Thoracic aorta (tissue), 2 donors: ENCODE measurements around the gene CPEB1. TPM values are rescaled to one million over a fixed set of nuclear protein-coding genes. Genes with fewer than 3 reads are reported as not detected.

Experiments
- ATAC-seq: fragments of 150-250 bp; one replicate; pipeline ENCODE4 v1.8.0; 2017; ENCODE audit warnings: low read depth; ENCODE audit not compliant: insufficient number of reproducible peaks, low FRiP score
- DNase-seq: peaks from one replicate; pipeline ENCODE4 v3.0.0-alpha.2; 2020; ENCODE audit warnings: low spot score
- H3K27ac ChIP-seq, 2 donors: fragments of 200-600 bp; sonication (generic); 1 replicate in 1 of 2; 2 replicates in 1 of 2; pipeline ENCODE4 v1.5.1; 2016; ENCODE audit warnings: mild to moderate bottlenecking in 2 of 2, moderate library complexity in 2 of 2
- H3K27me3 ChIP-seq: fragments of 200-600 bp; sonication (generic); replicated peaks from 2 replicates; pipeline ENCODE4 v1.6.0; 2016; ENCODE audit warnings: mild to moderate bottlenecking; ENCODE audit not compliant: insufficient read depth
- H3K36me3 ChIP-seq: fragments of 200-600 bp; sonication (generic); one replicate; pipeline ENCODE4 v1.5.1; 2016
- H3K4me1 ChIP-seq, 2 donors: fragments of 200-600 bp; sonication (generic); 1 replicate in 1 of 2; 2 replicates in 1 of 2; pipeline versions ENCODE4 v1.5.1 to v1.6.0; 2016; ENCODE audit warnings: low read depth in 2 of 2, mild to moderate bottlenecking in 1 of 2; ENCODE audit not compliant: control insufficient read depth in 1 of 2
- H3K4me3 ChIP-seq: fragments of 200-600 bp; sonication (generic); 2 replicates; pipeline ENCODE4 v1.5.1; 2016; ENCODE audit warnings: mild to moderate bottlenecking
- H3K9me3 ChIP-seq: fragments of 200-600 bp; sonication (generic); 2 replicates; pipeline ENCODE4 v1.5.1; 2016
- total RNA-seq, 2 donors: library from RNA; depleted of rRNA; stranded (reverse); fragments of >200 nt; gene quantifications; one replicate each; pipeline versions ENCODE4 v1.1.0 to v1.2.3, GENCODE V29; 2016
- TF ChIP-seq, protein P1 (sequence below): fragments of 200-600 bp; sonication (generic); IDR thresholded peaks from one replicate; pipeline ENCODE4 v1.5.1; 2019; ENCODE audit warnings: antibody characterized with exemption

Gene CPEB1
- total RNA-seq, 2 donors from 2014 or later: 2.0 to 2.8 TPM

DNA sequence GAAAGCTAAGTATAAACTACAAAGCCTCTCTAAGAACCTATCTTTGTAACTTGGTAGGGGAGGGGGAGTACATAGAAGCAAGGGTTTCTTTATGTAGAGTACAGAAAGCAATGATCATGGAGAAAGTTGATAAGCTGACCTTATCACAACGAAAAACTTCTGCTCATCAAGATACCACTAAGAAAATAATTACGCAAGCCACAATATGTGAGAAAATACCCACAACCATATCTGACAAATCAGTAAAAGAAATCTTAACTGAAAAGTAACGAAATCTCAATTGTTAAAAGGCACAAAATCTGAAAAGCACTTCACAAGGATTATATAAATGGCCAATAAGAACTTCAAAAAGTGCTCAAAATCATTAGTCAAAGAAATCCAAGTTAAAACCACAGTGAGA lies 71.8 kb downstream of the CPEB1 start:
- DNase-seq (no peak), ATAC-seq (no peak)
- Histone ChIP-seq H3K27me3 (no peaks in the 10 kb centered on the region), H3K9me3 (no peaks in the 10 kb centered on the region), H3K36me3 (no peaks in the 10 kb centered on the region), H3K4me3 (no peak overlapping the region), H3K27ac (no peak overlapping the region), H3K4me1 (peaks cover 7 to 15% of the 10 kb centered on the region in 2 donors)
- TF ChIP-seq, protein P1, sequence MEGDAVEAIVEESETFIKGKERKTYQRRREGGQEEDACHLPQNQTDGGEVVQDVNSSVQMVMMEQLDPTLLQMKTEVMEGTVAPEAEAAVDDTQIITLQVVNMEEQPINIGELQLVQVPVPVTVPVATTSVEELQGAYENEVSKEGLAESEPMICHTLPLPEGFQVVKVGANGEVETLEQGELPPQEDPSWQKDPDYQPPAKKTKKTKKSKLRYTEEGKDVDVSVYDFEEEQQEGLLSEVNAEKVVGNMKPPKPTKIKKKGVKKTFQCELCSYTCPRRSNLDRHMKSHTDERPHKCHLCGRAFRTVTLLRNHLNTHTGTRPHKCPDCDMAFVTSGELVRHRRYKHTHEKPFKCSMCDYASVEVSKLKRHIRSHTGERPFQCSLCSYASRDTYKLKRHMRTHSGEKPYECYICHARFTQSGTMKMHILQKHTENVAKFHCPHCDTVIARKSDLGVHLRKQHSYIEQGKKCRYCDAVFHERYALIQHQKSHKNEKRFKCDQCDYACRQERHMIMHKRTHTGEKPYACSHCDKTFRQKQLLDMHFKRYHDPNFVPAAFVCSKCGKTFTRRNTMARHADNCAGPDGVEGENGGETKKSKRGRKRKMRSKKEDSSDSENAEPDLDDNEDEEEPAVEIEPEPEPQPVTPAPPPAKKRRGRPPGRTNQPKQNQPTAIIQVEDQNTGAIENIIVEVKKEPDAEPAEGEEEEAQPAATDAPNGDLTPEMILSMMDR: no peak

DNA sequence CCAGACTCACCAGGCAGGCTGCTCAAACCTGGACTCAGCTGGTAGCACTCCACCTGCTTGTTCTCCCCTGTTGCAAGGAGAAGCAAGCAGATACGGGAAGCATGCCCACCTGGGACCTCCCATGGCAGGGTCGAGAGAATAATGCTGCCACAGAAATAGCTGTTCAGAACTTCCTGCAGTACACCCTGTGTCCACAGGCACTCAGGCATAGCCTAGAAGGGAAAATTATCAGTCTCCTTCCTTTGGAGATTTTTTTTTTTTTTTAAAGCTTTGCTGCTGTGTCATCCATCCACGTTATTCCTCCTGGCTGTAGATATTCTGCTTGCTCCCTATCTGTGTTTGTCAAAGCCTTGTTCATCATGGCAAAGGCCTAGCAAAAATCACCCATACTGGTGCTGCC lies 74.2 kb downstream of the CPEB1 start:
- Histone ChIP-seq H3K27me3 (no peaks in the 10 kb centered on the region), H3K4me3 (no peak overlapping the region), H3K27ac (no peak overlapping the region), H3K4me1 (peaks cover 7 to 15% of the 10 kb centered on the region in 2 donors), H3K9me3 (no peaks in the 10 kb centered on the region), H3K36me3 (no peaks in the 10 kb centered on the region)
- no peak for DNase-seq
- no peak for ATAC-seq
- TF ChIP-seq, protein P1: no peak

DNA sequence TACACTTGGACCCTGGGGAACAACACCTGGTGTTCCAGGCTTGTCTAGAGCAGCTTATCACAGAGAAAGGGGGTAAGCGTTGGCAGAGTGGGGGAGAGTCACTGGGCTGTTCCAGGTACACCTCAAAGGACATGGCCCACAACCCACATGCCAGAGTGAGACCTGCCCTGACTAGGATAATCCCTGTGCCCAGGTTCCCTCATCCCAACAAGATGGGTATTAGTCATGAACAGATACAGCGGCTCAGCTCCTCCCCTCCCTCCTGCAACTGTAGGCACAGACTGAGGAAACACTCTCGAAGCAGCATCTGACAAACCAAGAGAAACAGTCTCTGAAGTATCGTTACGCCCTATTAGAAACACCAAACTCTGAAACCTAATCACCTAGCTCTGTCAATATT lies 74.9 kb downstream of the CPEB1 start:
- no peaks in the 10 kb centered on the region for H3K27me3 ChIP-seq
- peak overlapping the region in 1 of 2 donors; percentile 30 for H3K27ac ChIP-seq
- H3K4me3 ChIP-seq: peak overlapping the region; percentile 72
- H3K9me3 ChIP-seq: no peaks in the 10 kb centered on the region
- DNase-seq (no peak), ATAC-seq (no peak)
- no peaks in the 10 kb centered on the region for H3K36me3 ChIP-seq
- peaks cover 7 to 15% of the 10 kb centered on the region in 2 donors for H3K4me1 ChIP-seq
- TF ChIP-seq, protein P1: no peak

DNA sequence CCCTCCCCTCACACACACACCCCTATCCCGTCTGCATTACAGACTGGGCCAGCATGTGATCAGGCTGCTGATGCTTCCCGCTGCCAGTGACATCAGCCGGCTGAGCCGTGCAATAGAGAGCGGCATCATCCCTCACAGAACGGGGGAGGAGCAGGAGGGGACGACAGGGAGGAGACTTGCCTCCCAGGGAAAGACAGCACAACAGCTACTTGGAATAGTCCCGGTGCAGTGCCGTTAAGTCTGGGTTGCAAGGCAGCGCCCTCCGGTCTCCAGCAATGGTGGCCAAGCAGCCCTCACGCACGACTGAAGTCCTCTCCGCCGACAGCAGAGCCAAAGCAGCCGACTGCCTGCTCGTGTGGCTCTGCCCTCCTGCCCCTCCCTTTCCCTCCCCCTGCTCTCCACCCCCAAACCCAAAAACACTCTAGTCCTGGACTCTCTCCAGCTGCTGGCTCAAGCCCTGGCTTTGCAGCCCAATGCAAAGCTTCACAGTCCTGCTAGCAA lies 75.4 kb downstream of the CPEB1 start:
- H3K4me3 ChIP-seq: peak overlapping the region; percentile 72
- peaks cover 7 to 15% of the 10 kb centered on the region in 2 donors for H3K4me1 ChIP-seq
- H3K36me3 ChIP-seq: no peaks in the 10 kb centered on the region
- peak overlapping the region in 1 of 2 donors; percentile 30 for H3K27ac ChIP-seq
- DNase-seq (peak; percentile 11), ATAC-seq (peak; percentile 69)
- TF ChIP-seq, protein P1: no peak
- no peaks in the 10 kb centered on the region for H3K27me3 ChIP-seq
- H3K9me3 ChIP-seq: no peaks in the 10 kb centered on the region

DNA sequence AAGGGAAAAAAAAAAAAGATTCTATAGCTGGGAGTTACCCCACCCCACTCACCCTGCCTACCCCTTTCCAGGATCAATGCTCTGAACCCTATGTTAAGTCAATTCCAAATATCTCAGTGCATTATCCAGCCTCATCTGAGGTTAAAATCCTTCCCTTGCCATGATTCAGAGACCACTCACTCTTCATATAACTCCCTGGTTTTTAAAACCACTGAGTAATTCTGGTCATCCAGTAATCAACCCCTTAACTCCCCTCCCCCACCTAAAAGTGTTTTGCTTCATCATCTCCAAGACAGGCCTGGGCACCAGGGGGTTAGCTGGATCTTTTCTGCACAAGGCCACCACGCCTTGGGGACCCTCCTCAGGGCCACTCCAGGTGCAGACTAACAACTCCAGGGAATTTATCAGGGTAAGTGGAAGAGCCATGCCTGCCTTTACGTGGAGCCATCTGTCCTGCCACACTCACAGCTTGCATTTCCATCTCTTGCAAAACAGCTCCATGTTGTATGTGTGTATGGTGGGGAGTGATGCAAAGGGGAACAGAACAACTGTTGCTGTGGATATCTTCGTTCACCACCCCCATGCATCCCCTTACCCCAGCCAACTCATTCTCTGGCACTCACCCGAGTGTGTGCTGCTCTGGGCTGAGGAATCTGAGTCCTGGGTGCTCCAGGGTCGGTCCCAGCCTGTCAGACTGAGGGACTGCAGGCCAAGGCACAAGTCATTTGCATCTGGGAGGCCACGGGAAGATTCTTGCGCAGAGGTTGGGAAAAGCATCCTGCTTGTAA lies 76.2 kb downstream of the CPEB1 start:
- no peak for ATAC-seq
- DNase-seq: no peak

More for the DNA sequence above, 76.2 kb downstream of the CPEB1 start:
- peak overlapping the region; percentile 72 for H3K4me3 ChIP-seq
- peaks cover 7 to 15% of the 10 kb centered on the region in 2 donors for H3K4me1 ChIP-seq
- no peaks in the 10 kb centered on the region for H3K27me3 ChIP-seq
- no peaks in the 10 kb centered on the region for H3K36me3 ChIP-seq
- H3K9me3 ChIP-seq: no peaks in the 10 kb centered on the region
- TF ChIP-seq, protein P1: no peak
- H3K27ac ChIP-seq: peak overlapping the region in 1 of 2 donors; percentile 30
